ENCODE results near the gene GPR152.
"Not testable (repeated sequence)": the region's sequence is repeated elsewhere in the genome, so short reads cannot be mapped to it uniquely, and the experiment has no call there.

The GPR152 gene

DNA sequence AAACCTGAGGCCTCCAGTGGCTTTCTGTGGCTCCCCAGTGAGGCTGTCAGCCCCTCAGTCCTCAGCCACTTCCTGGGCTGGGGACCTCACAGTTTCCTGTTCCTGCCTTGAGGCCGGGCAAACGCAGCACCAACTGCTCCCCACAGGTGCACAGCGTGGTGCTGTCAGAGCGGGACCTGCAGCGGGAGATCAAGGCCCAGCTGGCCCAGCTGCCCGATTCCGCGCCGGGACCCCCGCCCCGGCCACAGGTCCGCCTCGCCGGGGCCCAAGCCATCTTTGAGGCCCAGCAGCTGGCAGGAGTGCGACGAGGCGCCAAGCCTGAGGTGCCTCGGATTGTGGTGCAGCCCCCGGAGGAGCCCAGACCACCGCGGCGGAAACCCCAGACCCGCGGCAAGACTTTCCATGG is 43.3 kb downstream of the GPR152 start:
- no peak for DNase-seq (ENCODE audit: low read depth in 2 of 2)

DNA sequence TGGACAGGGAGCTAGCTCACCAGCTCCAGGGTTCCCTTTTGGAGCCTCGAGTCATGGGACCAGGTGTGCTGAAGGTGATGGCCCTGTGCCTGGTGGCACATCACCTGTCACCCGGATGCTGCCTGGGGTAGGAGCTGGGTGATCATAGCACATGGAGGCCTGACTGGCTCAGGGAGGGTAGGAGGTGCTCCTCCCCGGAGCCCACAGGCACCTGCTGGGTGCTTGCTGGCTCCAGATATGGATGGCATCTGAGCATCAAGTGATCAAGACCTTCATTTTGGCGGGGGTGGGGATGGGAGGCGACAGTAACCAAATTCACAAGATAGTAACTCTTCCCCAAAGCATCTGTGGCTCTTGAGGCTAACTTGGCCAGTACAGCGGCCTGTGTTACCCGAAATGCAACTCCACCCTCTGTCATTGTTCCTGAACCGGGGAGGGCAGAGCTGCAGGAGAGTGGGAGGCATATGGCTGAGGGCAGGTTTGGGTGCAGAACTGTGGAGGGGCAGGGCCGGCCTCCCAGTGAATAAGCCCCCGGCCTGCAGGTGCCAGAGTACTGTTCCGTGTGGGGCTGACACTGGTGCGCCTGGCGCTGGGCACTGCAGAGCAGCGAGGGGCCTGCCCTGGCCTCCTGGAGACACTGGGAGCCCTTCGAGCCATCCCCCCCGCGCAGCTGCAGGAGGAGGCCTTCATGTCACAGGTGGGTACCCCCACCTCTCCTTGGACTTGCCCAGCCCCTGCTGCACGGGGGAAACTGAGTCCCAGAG is 43.9 kb downstream of the GPR152 start:
- DNase-seq (ENCODE audit: low read depth in 2 of 2), result no peak

DNA sequence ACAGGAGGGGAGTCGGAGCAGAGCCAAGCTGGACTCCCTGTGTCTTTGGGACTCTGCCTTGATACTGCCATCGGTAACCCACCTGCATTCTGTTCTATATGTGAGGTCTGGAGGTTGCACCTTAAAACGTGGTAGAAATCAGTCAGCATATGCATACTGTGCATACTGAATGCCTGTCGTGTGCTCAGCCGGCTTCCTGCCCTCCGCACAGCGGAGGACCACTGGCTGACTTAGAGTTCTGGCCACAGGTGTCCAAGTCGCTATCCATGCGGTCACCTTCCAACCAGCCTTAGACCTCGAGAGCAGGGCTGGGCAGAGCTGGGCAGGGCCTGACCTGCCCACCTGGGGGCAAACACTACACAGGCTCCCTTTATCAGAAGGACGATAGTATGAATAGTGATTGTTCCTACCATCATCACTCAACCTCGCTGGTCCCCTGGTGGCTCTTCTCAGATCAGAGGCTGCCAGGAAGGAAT is 44.8 kb downstream of the GPR152 start:
- DNase-seq (ENCODE audit: low read depth in 2 of 2), result no peak

DNA sequence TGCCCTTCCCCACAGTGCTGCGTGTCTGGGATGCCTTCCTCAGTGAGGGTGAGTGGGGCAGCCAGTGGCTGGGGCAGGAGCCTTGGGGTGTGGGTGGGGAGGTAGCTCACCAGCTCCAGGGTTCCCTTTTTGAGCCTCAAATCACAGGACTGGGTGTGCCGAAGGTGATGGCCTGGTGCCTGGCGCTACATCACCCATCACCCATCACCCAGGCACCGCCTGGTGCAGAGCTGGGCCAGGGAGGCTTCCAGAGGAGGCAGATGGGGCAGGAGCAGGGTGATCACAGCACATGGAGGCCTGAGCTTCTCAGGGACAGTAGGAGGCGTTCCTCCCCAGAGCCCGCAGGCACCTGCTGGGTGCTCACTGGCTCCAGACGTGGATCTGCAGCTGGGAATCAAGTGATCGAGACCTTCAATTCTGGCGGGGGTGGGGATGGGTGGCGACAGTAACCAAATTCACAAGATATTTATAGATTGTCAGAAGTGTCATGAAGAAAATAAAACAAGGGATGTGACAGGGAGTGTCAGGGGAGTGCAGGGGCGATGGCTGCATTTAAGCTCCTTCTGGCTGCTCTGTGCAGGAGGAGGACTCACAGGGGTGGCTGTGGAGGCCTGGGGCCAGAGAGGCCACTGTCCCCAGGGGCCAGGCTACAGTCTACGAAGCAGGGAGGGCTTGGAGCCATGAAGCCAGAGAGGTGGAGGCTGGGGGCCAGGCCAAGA is 45.4 kb downstream of the GPR152 start:
- no peak for DNase-seq (ENCODE audit: low read depth in 2 of 2)

DNA sequence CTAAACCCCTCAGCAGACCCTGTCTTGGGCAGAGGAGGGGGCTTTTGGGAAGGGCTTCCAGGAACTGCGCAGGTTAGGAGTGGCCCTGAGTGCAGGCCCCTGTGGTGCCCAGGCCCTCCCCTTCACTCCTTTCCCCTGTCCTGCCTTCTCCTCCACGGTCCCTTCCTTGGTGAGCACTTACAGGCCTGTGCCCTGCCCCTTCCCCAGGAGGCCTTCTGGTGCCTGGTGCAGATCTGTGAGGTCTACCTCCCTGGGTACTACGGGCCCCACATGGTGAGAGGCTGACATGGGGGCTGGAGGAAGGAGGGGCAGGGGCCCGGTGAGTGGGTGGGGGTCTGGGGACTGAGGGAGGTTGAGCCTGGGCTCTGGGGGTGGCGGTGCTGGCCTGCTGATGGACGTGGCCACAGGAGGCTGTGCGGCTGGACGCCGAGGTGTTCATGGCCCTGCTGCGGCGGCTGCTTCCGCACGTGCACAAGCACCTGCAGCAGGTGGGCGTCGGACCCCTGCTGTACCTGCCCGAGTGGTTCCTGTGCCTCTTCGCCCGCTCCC is 46.0 kb downstream of the GPR152 start:
- DNase-seq (ENCODE audit: low read depth in 2 of 2), result no peak

DNA sequence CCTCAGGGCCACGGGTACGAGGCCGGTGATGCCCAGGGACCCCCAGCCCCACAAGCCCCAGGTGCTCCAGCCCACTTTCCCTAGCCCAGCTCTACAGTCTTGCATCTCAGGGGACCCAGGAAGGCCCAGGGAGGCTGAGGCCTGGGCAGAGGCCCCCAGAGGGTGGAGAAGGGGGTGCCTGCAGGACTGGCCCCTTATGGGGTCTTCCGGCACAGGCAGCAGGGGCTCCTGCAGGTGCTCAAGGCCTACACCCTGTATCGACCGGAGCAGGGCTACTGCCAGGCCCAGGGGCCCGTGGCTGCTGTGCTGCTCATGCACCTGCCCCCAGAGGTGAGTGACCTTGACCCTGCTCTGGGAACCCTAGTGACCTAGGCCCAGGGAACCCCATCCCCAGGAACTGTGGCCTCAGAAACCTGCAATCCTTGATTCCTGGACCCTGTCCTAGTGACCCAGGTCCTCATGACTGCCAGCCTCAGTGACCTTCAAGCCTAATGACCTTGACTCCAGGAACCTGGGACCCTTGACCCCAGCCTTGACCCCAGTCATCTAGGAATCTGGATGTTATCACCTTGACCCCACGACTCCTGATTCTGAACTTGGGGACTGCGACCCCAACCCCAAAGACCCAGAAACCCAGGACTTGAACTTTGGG is 46.7 kb downstream of the GPR152 start:
- no peak for DNase-seq (ENCODE audit: low read depth in 2 of 2)

DNA sequence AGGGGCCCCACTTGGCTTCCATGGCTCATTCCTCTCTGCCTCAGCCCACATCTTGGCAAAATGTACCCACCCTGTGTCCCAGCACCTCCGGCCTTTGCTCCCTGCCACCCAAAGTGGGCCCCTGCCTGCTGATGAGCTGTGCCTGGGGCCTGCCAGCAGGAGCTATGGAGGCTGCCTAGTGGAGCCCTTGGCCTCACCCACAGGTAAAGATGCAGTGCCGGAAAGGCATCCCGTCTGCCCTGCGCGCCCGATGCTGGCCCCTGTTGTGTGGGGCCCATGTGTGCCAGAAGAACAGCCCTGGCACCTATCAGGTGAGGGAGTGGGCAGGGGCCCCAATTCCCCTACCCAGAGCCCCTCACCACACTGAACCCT is 47.3 kb downstream of the GPR152 start:
- DNase-seq (ENCODE audit: low read depth in 2 of 2), result no peak

DNA sequence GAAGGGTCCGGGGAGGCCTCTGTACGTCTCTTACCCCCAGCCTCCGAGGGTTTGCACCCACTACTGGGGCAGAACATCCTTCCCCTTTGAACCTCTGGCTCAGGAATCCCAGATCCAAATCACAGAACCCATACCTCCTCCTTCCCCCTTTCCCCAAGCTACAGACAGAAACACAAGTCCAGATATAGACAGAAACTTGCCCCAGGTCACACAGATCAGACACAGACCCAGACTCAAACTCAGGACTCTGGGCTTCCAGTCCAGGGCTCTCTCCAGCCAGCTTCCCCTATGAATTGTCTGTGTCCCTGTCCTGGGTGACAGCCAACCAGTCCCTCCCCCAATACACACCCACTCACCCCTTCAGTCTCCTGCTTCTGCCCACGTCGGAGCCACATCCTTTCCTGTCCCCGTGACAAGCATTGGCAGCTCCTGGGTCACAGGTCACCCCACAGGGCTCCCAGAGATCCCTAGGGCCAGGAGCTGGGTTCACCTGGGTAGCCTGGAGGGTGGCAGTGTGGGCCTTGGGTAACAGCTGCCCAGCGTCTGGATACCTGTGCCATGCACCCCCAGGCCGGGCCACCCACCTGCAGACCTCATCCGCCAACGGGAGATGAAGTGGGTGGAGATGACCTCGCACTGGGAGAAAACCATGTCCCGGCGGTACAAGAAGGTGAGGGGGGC is 47.9 kb downstream of the GPR152 start:
- DNase-seq (ENCODE audit: low read depth in 2 of 2), result no peak

DNA sequence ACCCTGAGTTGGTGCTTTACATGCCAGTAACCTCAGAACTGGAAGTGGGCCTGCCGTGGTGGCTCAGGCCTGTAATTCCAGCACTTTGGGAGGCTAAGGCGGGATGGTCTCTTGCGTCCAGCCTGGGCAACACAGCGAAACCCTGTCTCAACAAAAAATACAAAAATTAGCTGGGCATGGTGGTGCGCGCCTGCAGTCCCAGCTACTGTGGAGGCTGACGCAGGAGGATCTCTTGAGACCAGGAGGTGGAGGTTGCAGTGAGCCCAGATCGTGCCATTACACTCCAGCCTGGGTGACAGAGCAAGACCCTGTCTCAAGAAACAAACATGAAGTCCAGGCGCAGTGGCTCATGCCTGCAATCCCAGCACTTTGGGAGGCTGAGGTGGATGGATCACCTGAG is 49.4 kb downstream of the GPR152 start:
- not testable (repeated sequence) for DNase-seq (ENCODE audit: low read depth in 2 of 2)

DNA sequence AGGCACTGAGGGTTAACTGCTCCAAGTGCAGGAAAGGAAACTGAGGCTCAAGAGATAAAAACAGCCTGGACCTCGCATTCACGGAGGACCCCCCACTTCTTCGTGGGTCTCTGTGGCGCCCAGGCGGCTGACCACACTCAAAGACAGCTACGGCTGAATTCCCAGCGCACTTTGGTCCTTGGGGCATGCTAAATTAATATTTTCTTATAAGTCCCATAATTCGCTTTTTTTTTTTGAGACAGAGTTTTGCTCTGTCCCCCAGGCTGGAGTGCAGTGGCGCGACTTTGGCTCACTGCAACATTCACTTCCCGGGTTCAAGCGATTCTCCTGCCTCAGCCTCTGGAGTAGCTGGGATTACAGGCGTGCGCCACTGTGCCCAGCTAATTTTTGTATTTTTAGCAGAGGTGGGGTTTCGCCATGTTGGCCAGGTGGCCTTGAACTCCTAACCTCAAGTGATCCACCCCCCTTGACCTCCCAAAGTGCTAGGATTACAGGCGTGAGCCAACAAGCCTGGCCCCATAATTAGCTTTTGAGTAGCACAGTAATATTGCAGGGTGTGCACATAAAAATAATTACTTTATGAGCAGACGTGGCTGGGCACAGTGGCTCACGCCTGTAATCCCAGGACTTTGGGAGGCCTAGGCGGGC is 50.2 kb downstream of the GPR152 start:
- not testable (repeated sequence) for DNase-seq (ENCODE audit: low read depth in 2 of 2)

DNA sequence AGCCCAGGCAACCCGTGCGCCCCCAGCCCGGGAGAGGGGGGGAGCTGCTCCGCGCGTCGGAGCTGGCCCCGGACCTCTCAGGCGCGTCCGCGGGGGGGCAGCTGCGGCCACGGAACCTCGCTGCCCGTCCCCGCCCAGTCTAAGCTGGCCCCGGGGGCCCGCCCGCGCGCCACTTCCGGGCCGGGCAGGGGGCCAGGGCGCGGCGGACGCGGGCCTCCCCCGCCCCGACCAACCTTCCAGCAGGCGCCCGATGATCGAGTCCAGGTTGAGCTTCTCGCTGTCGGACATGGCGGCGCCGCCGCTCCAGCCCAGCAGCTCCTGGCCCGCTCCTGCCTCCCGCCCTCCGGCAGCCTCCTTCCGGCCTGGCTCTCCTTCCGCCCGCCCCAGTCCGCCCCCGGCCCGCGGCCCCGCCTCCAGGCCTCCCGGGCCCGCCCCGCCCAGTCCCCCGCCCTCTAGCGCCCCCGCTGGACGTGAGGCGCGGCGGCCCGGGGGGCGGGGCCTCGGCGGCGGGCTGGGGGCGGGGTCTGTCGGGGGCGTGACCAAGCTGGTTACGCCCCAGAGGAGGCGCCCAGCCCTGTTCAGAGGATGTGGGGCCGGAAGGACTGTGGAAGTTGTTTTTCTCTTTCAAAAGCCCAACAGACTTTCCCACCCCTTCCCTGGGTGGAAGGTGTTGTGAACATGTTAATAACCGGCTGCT is 50.9 kb downstream of the GPR152 start, which contains the start of gene PPP1CA:
Gene PPP1CA, minus strand, starts transcription at position 364 of the 697 bp plus-strand sequence. Its CDS starts 76 bp downstream, at position 288.
- peak; percentile 78 to 87 for DNase-seq (ENCODE audit: low read depth in 2 of 2)
